Erythroblast (primary cell): ENCODE results near the gene ARMC9.
"Not testable (repeated sequence)": the region's sequence is repeated elsewhere in the genome, so short reads cannot be mapped to it uniquely, and the experiment has no call there.

Experiments
- DNase-seq, 2 experiments: peaks; one replicate each; lab custom pipeline; 2025; lab: John Stamatoyannopoulos, UW
- GATA1 ChIP-seq: IDR thresholded peaks from 2 replicates; pipeline ENCODE4 v1.6.1; 2011; ENCODE audit warnings: low read depth, mild to moderate bottlenecking, control low read depth, low read length, moderate library complexity
- POLR2A ChIP-seq: IDR thresholded peaks from 2 replicates; pipeline ENCODE4 v1.6.1; 2011; ENCODE audit warnings: mild to moderate bottlenecking, low read length

ARMC9 gene

DNA sequence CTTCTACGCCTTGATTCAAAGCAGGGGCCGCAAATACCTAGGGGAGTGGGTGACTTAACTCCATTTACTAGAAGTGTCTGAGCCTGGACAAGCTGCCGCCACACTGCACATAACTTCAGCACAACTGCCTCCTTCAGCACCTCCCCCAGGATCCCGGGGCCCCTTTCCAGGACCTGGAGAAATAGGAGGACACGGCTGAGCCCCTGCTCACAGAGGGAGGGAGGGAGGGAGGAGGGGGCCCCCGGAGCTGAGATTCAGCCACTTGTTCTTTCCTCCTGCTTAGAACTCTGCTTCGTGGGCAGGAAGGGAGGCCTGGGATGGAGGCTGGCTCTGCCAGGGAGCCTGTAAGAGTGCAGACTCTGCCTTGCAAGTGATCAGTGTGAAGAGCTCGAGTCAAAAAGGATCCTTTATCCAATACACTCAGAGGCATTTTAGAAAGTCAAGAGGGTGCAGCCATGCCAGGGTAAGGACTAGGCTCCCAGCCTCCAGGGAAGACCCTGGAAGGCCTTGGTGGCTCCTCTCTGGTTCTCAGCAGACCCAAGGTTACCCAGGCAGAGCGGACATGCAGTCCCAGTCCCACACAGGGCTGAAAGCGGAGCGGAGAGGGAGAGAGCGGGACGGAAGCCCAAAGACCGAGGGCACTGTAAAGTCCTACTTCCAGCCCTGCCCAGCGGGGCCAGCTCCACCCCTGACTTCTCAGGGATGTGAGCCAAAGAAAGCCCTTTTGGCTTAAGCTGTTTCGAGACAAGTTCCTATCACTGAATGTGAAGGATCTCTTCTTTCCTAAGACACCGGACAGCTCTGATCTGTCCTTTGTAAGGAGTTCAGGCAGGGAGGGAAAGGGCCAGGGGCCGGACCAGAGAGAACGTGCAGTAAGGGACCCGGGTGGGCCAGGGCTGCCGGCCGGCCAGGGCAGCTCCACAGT lies 8.6 kb upstream of the ARMC9 start:
- no peak for DNase-seq
- TF ChIP-seq POLR2A (no peak), GATA1 (no peak)

DNA sequence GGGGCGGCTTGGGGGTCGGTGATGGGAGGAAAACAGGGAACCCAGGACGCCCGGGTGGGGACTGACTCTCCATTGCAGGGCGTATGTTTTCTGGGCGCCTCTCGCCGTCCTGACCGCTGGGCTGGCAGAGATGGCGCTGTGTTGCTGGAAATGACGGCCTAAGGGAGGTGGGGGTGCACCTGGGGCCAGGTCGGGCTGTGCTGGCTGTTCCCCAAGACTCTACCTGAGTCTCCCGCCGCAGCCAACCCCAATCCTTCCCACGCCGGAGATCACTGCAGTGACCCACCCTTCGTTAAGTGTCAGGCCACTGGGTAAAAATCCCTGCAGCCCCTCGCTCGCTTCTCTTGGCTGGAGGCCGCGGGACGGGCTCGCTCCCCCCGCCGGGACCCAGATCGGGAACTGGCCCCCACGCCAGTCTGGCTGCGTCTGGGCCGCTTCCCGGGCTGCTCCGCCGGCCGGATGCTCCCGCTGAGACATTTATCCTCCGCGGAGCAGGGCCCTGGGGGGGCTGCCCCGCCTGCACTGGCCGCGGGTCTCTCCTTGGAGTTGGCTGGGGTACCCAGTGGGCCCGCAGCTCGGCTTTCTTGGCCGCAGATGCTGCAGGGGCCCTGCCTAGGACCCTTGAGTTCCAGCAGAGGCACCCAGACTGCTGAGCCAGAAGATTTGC lies 7.8 kb upstream of the ARMC9 start:
- TF ChIP-seq POLR2A (no peak), GATA1 (no peak)
- DNase-seq, result no peak

DNA sequence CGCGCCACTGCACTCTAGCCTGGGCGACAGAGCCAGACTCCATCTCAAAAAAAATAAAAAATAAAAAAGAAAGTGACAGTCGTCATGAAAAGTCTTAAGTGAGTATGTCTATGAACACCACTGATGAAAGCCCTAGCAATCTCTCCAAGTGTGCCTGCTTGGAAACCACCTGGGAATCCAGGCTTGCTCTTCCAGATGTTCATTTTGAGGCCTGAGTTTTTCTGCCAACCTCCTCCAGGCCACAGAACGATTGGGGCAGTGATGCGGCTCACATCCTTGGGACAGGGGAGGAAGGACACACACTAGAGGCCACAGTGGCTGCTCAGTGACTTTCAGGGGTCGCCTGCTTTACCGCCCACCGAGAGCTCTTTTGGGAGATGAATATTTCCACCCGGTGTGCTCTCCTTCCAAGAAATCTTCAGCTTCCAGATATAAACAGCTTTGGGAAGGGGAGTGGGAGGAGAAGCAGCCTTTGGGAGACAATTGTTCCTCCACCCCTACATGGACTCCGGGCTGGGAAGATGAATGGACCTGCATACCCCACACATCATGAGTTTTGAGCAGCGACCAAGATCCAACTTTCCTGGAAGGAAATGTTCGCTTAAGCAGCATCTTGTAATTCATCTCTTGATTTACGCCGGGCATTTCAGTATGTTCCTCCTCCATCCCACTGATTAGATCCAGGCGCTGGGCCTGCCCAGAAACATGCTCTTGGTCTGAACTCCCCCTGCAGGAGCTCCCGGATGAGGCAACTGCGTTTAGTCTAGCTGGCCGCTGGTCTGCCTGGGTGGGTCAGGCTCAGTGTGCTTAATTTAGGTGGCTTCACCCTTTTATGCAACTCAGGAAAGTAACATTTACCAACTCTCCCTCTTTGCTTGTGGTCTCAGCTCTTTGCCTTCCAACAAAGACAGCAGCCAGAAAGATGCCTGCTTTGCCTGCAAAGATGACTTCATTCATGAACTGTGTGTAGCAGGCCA lies 6.2 kb upstream of the ARMC9 start:
- DNase-seq, result peak; percentile 50 to 52
- TF ChIP-seq POLR2A (no peak), GATA1 (no peak)

DNA sequence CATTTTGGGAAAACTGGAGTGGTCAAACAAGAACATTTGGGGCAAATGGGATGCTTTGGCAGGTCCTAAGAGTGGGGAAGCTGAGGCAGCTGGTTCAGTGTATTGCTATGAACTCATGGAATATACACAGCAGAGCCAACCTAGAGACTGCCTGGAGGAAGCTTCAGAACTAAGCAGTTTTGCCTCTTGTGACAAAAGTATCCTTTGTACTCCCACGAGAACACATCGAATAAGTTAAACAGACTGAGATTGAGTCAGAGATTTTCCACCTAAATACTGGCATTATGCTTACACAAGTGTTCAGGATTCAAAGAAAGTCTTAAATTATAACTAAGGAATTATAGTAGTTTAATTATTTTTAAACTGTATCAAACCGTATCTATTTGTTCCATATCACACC lies 5.2 kb upstream of the ARMC9 start:
- DNase-seq, result no peak
- TF ChIP-seq POLR2A (no peak), GATA1 (no peak)

DNA sequence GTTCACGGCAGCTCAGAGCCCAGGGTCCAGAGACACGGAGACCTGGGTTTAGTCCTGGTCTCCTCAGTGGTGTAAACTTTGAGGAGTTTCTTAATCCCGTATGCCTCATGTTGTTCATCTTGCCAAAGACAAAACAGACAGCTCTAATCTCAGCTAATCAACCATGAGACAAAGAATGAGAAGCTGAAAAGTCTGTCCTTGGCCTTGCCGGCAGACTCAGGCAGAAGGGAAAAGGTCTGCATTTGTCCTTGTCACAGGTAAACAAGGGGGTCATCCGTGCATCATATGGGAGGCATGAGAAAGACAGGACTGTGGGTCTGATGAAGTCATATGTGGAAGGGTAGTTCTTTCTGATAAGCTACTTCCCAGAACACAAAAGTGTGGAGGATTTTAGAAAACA lies 1.8 kb upstream of the ARMC9 start:
- TF ChIP-seq POLR2A (no peak), GATA1 (no peak)
- no peak for DNase-seq

DNA sequence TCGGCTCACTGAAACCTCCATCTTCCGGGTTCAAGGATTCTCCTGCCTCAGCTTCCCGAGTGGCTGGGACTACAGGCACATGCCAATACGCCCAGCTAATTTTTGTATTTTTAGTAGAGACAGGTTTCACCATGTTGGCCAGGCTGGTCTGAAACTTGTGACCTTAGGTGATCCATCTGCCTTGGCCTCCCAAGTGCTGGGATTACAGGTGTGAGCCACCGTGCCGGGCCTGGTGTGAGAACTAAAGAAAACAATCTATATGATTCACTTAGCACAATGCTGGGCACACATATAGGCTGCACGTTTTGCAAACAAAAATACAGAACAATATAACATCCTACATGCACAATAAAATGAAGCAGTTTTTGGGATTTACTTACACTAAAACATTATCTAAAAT lies 1.2 kb upstream of the ARMC9 start:
- DNase-seq, result not testable (repeated sequence)

DNA sequence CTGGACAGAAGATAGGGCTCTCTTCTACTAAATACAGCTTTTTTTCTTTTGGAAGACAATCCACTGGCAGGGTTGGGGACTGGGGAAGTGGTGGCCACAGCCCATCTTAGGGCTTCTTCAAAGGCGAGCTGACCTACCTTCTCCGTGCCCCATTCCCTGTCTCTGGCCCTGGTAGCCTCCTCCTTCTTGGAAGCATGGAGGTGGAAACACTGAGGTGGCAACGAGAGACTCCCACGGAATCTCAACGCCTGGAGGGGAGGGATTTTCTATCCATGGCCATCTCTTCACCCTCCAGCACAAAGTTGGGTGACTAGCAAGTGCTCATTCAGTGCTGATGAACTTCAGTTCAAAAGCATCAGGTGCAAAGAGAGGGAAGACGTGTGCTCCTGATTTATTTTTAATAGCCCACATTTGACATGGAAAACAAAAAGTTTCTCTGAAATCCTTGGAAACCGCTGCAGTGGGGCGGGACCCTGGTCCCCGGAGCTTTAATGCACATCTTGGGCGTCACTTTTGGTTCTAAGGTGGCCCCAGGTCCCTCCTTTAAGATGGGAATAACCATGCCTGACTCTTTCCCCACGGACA lies 633 bp upstream of the ARMC9 start:
- TF ChIP-seq POLR2A, result no peak
- no peak for TF ChIP-seq GATA1
- DNase-seq, result no peak

DNA sequence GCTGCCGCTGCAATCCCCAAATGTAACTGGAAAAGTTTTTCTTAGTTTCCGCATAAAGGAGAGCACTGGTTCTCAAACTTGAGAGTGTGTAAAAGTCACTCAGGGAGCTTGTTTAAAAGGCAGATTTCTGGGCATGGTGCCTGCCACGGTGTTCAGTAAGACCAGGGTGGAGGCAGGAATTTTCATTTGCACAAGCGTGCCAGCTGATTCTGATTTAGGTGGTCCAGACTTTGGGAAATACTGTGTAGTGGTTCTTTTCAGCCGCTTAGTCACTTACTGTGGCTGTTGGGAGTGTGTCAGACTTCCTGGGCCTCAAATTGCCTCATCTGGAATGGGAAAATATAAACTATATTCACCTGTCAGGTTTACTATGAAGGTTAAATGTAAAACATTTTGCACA lies 788 bp downstream of the ARMC9 start:
- no peak for TF ChIP-seq GATA1
- TF ChIP-seq POLR2A, result no peak
- DNase-seq, result no peak

DNA sequence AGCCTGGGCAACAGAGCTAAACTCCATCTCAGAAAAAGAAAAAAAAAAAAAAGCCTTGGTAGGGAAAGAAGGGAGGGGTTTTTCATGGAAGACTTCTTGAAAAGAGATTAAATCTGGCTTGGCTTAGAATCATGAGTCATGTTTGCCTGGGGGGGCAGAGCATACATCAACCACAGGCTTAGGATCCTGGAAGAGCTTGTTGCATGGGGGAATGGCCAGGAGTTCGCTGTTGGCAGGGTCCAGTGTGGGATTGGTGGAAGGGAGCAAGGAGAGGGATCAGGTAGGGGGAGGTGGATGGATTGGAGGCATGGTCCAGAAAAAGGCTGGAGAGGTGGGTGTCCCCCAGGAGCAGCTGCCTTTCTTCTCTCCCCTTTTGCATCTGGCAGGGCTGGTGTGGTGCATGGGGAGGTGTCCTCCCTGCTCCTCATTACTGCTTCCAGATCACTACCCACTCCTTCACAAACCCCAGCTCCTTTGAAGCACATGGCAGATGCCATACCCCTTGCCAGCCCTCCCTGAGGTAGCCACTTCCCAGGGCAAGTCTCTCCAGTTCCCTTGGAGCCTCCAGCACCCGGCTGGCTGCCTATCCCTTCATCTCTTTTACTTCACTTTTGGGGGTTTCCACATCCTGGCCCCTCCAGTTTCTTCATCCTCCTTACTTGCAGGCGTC lies 2.5 kb downstream of the ARMC9 start:
- no peak for DNase-seq
- TF ChIP-seq GATA1 (no peak), POLR2A (no peak)

DNA sequence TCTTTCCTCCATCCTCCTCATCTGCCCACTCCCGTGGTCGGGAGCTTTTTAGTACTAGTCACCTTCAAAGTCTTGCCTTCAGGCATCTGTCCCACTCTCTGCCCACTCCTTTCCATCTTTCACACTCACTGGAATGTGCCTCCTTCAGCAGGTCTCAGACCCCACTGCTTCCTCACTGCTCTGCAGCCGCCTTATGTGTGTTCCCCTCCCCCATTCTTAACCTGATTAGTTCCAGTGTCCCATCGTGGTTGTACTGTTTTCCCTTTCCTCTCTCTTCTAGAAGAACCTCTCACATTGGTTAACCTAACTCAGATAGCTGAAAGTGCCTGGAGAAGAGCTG lies 3.0 kb downstream of the ARMC9 start:
- no peak for DNase-seq
- TF ChIP-seq GATA1, result no peak
- no peak for TF ChIP-seq POLR2A

DNA sequence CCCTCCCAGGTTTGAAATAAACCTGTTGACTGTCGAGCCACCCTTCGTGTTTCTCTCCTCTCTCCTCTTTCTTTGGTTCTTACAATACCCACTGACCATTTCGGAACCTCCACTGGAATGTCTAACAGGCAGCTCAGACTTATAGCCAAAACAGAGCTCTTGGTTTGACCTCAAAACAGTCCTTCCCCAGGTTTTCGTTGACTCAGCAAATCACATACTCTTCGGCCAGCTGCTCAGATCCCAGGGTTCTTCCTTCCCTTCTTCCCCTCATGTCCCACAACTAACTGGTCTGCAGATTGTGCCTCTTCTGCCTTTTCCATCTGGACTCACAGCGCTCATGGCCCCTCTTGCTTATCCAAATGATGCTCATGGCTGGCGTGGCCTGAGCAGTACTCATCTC lies 4.7 kb downstream of the ARMC9 start:
- DNase-seq, result no peak
- TF ChIP-seq GATA1, result no peak
- TF ChIP-seq POLR2A, result no peak

DNA sequence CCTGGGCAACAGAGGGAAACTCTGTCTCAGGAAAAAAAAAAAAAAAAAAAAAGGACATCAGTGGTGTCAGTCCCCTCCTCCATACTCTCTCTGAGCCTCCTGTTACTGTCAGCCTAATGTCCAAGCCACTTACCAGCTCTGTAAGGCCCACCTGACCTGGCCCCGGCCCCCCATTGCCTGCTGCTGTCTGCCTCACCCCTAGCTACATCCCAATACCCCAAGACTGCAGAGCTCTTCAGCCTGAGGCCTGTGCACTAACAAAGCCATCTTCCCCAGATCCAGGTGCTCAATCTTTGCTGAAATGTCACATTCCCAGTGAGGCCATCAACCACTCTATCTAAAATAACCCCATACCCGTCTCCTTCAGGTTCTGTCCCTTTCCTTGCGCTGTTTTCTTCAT lies 5.7 kb downstream of the ARMC9 start:
- TF ChIP-seq POLR2A (no peak), GATA1 (no peak)
- no peak for DNase-seq

DNA sequence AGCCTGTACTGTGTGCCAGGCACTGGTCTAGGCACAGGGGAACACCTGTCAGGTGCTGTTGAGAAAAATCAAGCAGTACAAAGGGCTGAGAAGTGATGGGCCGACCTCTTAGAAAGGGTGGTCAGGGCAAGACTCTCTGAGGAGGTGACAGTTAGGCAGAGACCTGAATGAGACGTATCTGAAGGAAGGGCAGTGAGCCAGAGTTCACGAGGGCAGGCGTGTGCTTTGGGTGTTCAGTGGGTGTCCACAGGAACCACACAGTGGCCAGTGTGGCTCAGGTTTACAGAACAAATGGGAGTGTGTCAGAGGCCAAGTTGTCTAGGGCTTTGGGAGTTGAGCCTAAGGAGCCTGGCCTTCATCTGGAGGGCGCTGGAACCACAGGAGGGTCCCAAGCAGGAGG lies 6.2 kb downstream of the ARMC9 start:
- no peak for TF ChIP-seq POLR2A
- no peak for TF ChIP-seq GATA1

More for the DNA sequence above, 6.2 kb downstream of the ARMC9 start:
- no peak for DNase-seq
